Mammary epithelial cell (primary cell): ENCODE measurements around the gene GOT2.

Source experiments
- CTCF ChIP-seq, 2 donors: IDR thresholded peaks in 1 of 2; conservative IDR thresholded peaks in 1 of 2; 2 replicates each; pipeline ENCODE4 v1.5.1; 2011 to 2012; ENCODE audit warnings: inconsistent platforms in 2 of 2, low read length in 2 of 2, mild to moderate bottlenecking in 2 of 2, control low read depth in 1 of 2, low read depth in 1 of 2; ENCODE audit not compliant: insufficient read depth in 1 of 2; ENCODE audit errors: extremely low read depth in 1 of 2
- EZH2 ChIP-seq: IDR thresholded peaks from 2 replicates; pipeline ENCODE4 v1.6.1; 2012; ENCODE audit warnings: low read length, inconsistent platforms, borderline replicate concordance

GRCh38 chr16:58684354-58685083 lies 49.6 kb downstream of the GOT2 start, which contains the start of gene SLC38A7:
- no peak for TF ChIP-seq CTCF (conservative IDR thresholded peaks at IDR 0.05 in 1 of 2, IDR thresholded peaks at IDR 0.05 in 1 of 2; ENCODE audit: extremely low read depth in 1 of 2, insufficient read depth in 1 of 2, low read depth in 1 of 2, low read length in 2 of 2)
- no peak for TF ChIP-seq EZH2
